ENCODE measurements around the gene FAM199X. TPM values are rescaled to one million over a fixed set of nuclear protein-coding genes. Genes with fewer than 3 reads are reported as not detected.

The FAM199X gene
- 10 to 100 TPM; 15.4 to 18.4 (median 16.8) TPM for total RNA-seq (2021; fragmentation: NEBNext Ultra II Directional; extraction: Animal tissue kit (Norgen Biotek cat#: 25700))
- long read RNA-seq, full-length matches to known transcripts = 3 of 6 reads
- long read RNA-seq, partial matches to known transcripts = 0 of 6 reads
- long read RNA-seq, other reads (novel, unspliced or antisense) = 3 of 6 reads

GRCh38 chrX:104165894-104166734 is at the start of gene FAM199X:
FAM199X (plus strand) TSS chrX:104166453; CDS start chrX:104166786, 333 bp downstream.
- no peaks in the 10 kb centered on the region for H3K9me3 Mint-ChIP-seq
- H3K4me3 Mint-ChIP-seq = peak within 1 kb of the TSS; percentile 93

GRCh38 chrX:104117759-104118158 is 48.5 kb upstream of the FAM199X start:
- Mint-ChIP-seq H3K27ac (no peak overlapping the region), H3K27me3 (ENCODE audit: insufficient read depth) (peaks cover 3% of the 10 kb centered on the region; the same call in 1 of the 2 replicates), H3K36me3 (ENCODE audit: low read depth) (no peaks in the 10 kb centered on the region), H3K4me1 (ENCODE audit: low read depth) (no peaks in the 10 kb centered on the region; the same call in 1 of the 2 replicates), H3K9me3 (no peaks in the 10 kb centered on the region), H3K4me3 (no peak overlapping the region)
- no peak for TF ChIP-seq CTCF (IDR thresholded peaks at IDR 0.05)
- no peak for DNase-seq

More at GRCh38 chrX:104165894-104166734, at the start of gene FAM199X:
- DNase-seq = peak; percentile 83
- TF ChIP-seq CTCF (IDR thresholded peaks at IDR 0.05) = peak; percentile 81
- Mint-ChIP-seq H3K36me3 (ENCODE audit: low read depth) (peaks cover 6% of the 10 kb centered on the region; the same call in 1 of the 2 replicates), H3K4me1 (ENCODE audit: low read depth) (peaks cover 37% of the 10 kb centered on the region), H3K27me3 (ENCODE audit: insufficient read depth) (no peaks in the 10 kb centered on the region), H3K27ac (peak within 1 kb of the TSS; percentile 86)

- Mint-ChIP-seq H3K9me3 (no peaks in the 10 kb centered on the region), H3K4me3 (no peak overlapping the region), H3K36me3 (ENCODE audit: low read depth) (no peaks in the 10 kb centered on the region), H3K27ac (no peak overlapping the region), H3K4me1 (ENCODE audit: low read depth) (no peaks in the 10 kb centered on the region), H3K27me3 (ENCODE audit: insufficient read depth) (peaks cover 3% of the 10 kb centered on the region; the same call in 1 of the 2 replicates)
- no peak for TF ChIP-seq CTCF (IDR thresholded peaks at IDR 0.05)
- no peak for DNase-seq
These were observed 47.5 kb upstream of the FAM199X start for GRCh38 chrX:104118765-104119164.

- no peak for TF ChIP-seq CTCF (IDR thresholded peaks at IDR 0.05)
- H3K4me3 Mint-ChIP-seq = no peak overlapping the region
- no peak for DNase-seq
- no peak overlapping the region for H3K27ac Mint-ChIP-seq
- no peaks in the 10 kb centered on the region for H3K9me3 Mint-ChIP-seq
- H3K27me3 Mint-ChIP-seq (ENCODE audit: insufficient read depth) = peaks cover 3% of the 10 kb centered on the region; the same call in 1 of the 2 replicates
- no peaks in the 10 kb centered on the region for H3K36me3 Mint-ChIP-seq (ENCODE audit: low read depth)
- no peaks in the 10 kb centered on the region for H3K4me1 Mint-ChIP-seq (ENCODE audit: low read depth)
These were observed 43.4 kb upstream of the FAM199X start for GRCh38 chrX:104122829-104123228.

GRCh38 chrX:104126856-104127255 is 39.4 kb upstream of the FAM199X start:
- H3K36me3 Mint-ChIP-seq (ENCODE audit: low read depth) = peaks cover 9% of the 10 kb centered on the region
- H3K4me1 Mint-ChIP-seq (ENCODE audit: low read depth) = peaks cover 10% of the 10 kb centered on the region
- H3K9me3 Mint-ChIP-seq = no peaks in the 10 kb centered on the region
- no peak overlapping the region for H3K27ac Mint-ChIP-seq
- DNase-seq = no peak
- no peaks in the 10 kb centered on the region for H3K27me3 Mint-ChIP-seq (ENCODE audit: insufficient read depth)
- TF ChIP-seq CTCF (IDR thresholded peaks at IDR 0.05) = no peak
- H3K4me3 Mint-ChIP-seq = no peak overlapping the region
